ENCODE data around the gene COX5A.

- TF ChIP-seq, protein P1, sequence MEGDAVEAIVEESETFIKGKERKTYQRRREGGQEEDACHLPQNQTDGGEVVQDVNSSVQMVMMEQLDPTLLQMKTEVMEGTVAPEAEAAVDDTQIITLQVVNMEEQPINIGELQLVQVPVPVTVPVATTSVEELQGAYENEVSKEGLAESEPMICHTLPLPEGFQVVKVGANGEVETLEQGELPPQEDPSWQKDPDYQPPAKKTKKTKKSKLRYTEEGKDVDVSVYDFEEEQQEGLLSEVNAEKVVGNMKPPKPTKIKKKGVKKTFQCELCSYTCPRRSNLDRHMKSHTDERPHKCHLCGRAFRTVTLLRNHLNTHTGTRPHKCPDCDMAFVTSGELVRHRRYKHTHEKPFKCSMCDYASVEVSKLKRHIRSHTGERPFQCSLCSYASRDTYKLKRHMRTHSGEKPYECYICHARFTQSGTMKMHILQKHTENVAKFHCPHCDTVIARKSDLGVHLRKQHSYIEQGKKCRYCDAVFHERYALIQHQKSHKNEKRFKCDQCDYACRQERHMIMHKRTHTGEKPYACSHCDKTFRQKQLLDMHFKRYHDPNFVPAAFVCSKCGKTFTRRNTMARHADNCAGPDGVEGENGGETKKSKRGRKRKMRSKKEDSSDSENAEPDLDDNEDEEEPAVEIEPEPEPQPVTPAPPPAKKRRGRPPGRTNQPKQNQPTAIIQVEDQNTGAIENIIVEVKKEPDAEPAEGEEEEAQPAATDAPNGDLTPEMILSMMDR (IDR thresholded peaks at IDR 0.05), result no peak
- no peak for TF ChIP-seq EZH2 (IDR thresholded peaks at IDR 0.05; ENCODE audit: borderline replicate concordance, insufficient read depth, low read depth, low read length, poor library complexity, severe bottlenecking)
Observed at GRCh38 chr15:74976159-74976558, 38.3 kb upstream of the COX5A start.
